Liver (tissue), 3 donors: ENCODE data around the gene PROX1.

Experiments used
- EGR1 ChIP-seq, 2 donors: IDR thresholded peaks; 2 replicates each; pipeline ENCODE4 v1.6.1; 2016 to 2018; ENCODE audit warnings: antibody characterized with exemption in 2 of 2, low read depth in 2 of 2
- FOXA1 ChIP-seq: IDR thresholded peaks from 2 replicates; pipeline ENCODE4 v1.6.1; 2016; ENCODE audit warnings: antibody characterized with exemption
- GABPA ChIP-seq, 2 donors: IDR thresholded peaks in 1 of 2; conservative IDR thresholded peaks in 1 of 2; 2 replicates each; pipeline ENCODE4 v1.6.1; 2016; ENCODE audit warnings: antibody characterized with exemption in 2 of 2, mild to moderate bottlenecking in 1 of 2, moderate library complexity in 1 of 2
- RAD21 ChIP-seq, 2 donors: IDR thresholded peaks; 2 replicates each; pipeline ENCODE4 v1.6.1; 2016; ENCODE audit warnings: antibody characterized with exemption in 2 of 2, mild to moderate bottlenecking in 2 of 2
- RXRA ChIP-seq, 2 donors: IDR thresholded peaks; 2 replicates each; pipeline ENCODE4 v1.6.1; 2017 to 2018; ENCODE audit warnings: antibody characterized with exemption in 2 of 2, mild to moderate bottlenecking in 1 of 2
- SP1 ChIP-seq: IDR thresholded peaks from 2 replicates; pipeline ENCODE4 v1.6.1; 2018; ENCODE audit warnings: antibody characterized with exemption, mild to moderate bottlenecking
- TAF1 ChIP-seq: conservative IDR thresholded peaks from 2 replicates; pipeline ENCODE4 v1.6.1; 2016; ENCODE audit warnings: antibody characterized with exemption, mild to moderate bottlenecking
- YY1 ChIP-seq: IDR thresholded peaks from 2 replicates; pipeline ENCODE4 v1.6.1; 2016; ENCODE audit warnings: antibody characterized with exemption, mild to moderate bottlenecking
- TF ChIP-seq, protein P1 (sequence below): fragments of 150-350 bp; IDR thresholded peaks from 2 replicates; pipeline ENCODE4 v1.5.1; 2017; ENCODE audit warnings: improper control_type of control experiment, low read depth, low read length; ENCODE audit not compliant: missing input control
- TF ChIP-seq, protein P2 (sequence below): IDR thresholded peaks from 2 replicates; pipeline ENCODE4 v1.6.1; 2016; ENCODE audit warnings: antibody characterized with exemption
- donor health status: healthy.
- donor health status: healthy.

DNA sequence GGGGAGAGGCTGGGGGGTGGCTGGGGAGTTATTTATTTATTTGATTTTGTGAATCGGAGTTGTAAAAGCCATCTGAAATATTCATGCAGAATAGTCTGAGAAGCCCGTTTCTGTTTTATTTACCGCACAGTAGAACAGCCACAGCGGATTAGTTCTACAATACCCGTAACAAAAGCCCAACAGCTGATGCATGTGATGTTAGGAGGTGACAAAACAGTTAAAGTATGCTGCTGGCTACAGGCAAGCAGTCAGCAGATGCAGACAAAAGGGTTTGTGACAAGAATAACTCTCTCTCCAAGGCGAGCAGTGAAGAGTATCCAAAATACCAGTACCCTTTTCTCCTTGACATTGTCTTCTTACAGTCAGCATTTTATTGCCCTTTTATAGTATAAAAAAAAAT lies 42.0 kb downstream of the PROX1 start:
- TF ChIP-seq GABPA (IDR thresholded peaks at IDR 0.05 in 1 of 2, conservative IDR thresholded peaks at IDR 0.05 in 1 of 2) (no peak), RXRA (IDR thresholded peaks at IDR 0.05) (no peak), TAF1 (no peak), RAD21 (IDR thresholded peaks at IDR 0.05) (no peak), EGR1 (IDR thresholded peaks at IDR 0.05; ENCODE audit: low read depth in 2 of 2) (no peak), YY1 (no peak), FOXA1 (no peak), SP1 (no peak)
- TF ChIP-seq, protein P1, sequence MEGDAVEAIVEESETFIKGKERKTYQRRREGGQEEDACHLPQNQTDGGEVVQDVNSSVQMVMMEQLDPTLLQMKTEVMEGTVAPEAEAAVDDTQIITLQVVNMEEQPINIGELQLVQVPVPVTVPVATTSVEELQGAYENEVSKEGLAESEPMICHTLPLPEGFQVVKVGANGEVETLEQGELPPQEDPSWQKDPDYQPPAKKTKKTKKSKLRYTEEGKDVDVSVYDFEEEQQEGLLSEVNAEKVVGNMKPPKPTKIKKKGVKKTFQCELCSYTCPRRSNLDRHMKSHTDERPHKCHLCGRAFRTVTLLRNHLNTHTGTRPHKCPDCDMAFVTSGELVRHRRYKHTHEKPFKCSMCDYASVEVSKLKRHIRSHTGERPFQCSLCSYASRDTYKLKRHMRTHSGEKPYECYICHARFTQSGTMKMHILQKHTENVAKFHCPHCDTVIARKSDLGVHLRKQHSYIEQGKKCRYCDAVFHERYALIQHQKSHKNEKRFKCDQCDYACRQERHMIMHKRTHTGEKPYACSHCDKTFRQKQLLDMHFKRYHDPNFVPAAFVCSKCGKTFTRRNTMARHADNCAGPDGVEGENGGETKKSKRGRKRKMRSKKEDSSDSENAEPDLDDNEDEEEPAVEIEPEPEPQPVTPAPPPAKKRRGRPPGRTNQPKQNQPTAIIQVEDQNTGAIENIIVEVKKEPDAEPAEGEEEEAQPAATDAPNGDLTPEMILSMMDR, result no peak
- TF ChIP-seq, protein P2, sequence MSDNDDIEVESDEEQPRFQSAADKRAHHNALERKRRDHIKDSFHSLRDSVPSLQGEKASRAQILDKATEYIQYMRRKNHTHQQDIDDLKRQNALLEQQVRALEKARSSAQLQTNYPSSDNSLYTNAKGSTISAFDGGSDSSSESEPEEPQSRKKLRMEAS, result no peak
